CD4-positive, alpha-beta T cell (primary cell): ENCODE data around the gene THSD7B. TPM values are rescaled to one million over a fixed set of nuclear protein-coding genes. Genes with fewer than 3 reads are reported as not detected.
"Not testable (repeated sequence)": the region's sequence is repeated elsewhere in the genome, so short reads cannot be mapped to it uniquely, and the experiment has no call there.

Source experiments
- ATAC-seq: fragments of 200-7000 bp; cut with Tn5 transposase; one replicate; pipeline ENCODE4 v1.10.0; 2022; ENCODE audit warnings: mild to moderate bottlenecking; ENCODE audit not compliant: poor library complexity
- CTCF ChIA-PET: fragments of 350-600 bp; sonication (Branson Sonifier 250); formaldehyde crosslinking; loops from one replicate; lab custom pipeline; 2021; ENCODE audit warnings: antibody characterized with exemption, inconsistent platforms; lab: Charles Lee
- POLR2A ChIA-PET: fragments of 350-600 bp; sonication (Branson Sonifier 250); formaldehyde crosslinking; loops from one replicate; lab custom pipeline; 2021; ENCODE audit warnings: antibody characterized with exemption, inconsistent platforms; lab: Charles Lee
- DNase-seq, 14 experiments: peaks; one replicate each; pipeline ENCODE4 v3.0.0-alpha.2; 2013 to 2020; ENCODE audit warnings: mixed read lengths in 2 of 14
- H3K27ac ChIP-seq, 2 donors: one replicate each; pipeline versions ENCODE4 v1.5.1 to v1.7.0; 2013; ENCODE audit warnings: low read length in 2 of 2, low read depth in 1 of 2, mild to moderate bottlenecking in 1 of 2
- H3K27me3 ChIP-seq, 2 experiments: 1 replicate in 1 of 2; 2 replicates in 1 of 2; pipeline versions ENCODE4 v1.6.1 to v1.7.0; 2013; ENCODE audit warnings: low read length in 2 of 2, control low read depth in 1 of 2, mild to moderate bottlenecking in 1 of 2, moderate library complexity in 1 of 2; ENCODE audit not compliant: insufficient read depth in 2 of 2, control insufficient read depth in 1 of 2
- H3K36me3 ChIP-seq: one replicate; pipeline ENCODE4 v1.6.1; 2013; ENCODE audit warnings: low read length, control low read depth; ENCODE audit not compliant: insufficient read depth
- H3K4me1 ChIP-seq: one replicate; pipeline ENCODE4 v1.6.1; 2013; ENCODE audit warnings: low read length, control low read depth; ENCODE audit not compliant: insufficient read depth
- H3K4me3 ChIP-seq: one replicate; pipeline ENCODE4 v1.5.1; 2013; ENCODE audit warnings: mild to moderate bottlenecking, low read length, moderate library complexity
- H3K9me3 ChIP-seq, 2 experiments: 1 replicate in 1 of 2; 2 replicates in 1 of 2; pipeline versions ENCODE4 v1.6.1 to v1.7.0; 2013; ENCODE audit warnings: low read length in 2 of 2, mild to moderate bottlenecking in 2 of 2, control low read depth in 1 of 2, moderate library complexity in 1 of 2; ENCODE audit not compliant: control insufficient read depth in 1 of 2, insufficient read depth in 1 of 2
- H3K27ac Mint-ChIP-seq: one replicate; pipeline ENCODE4 v1.8.0; 2020; ENCODE audit warnings: mixed read lengths
- H3K27me3 Mint-ChIP-seq: one replicate; pipeline ENCODE4 v1.8.0; 2021; ENCODE audit warnings: mixed read lengths
- H3K36me3 Mint-ChIP-seq: one replicate; pipeline ENCODE4 v1.8.0; 2021; ENCODE audit warnings: low read depth, mixed read lengths
- H3K4me1 Mint-ChIP-seq: one replicate; pipeline ENCODE4 v1.8.0; 2021; ENCODE audit warnings: low read depth, mixed read lengths
- H3K4me3 Mint-ChIP-seq: one replicate; pipeline ENCODE4 v1.8.0; 2020; ENCODE audit warnings: mild to moderate bottlenecking, mixed read lengths
- H3K9me3 Mint-ChIP-seq: one replicate; pipeline ENCODE4 v1.8.0; 2020; ENCODE audit warnings: mixed read lengths
- intact Hi-C, 2 experiments: fragments of 100-400 bp; cut with DNase I in 1 of 2; cut with micrococcal nuclease in 1 of 2; formaldehyde crosslinking; loops; one replicate each; pipeline versions ENCODE4 v1.15.1 to v1.9.0; 2023 to 2025; cut with DNase I, micrococcal nuclease
- total RNA-seq, 174 experiments: library from RNA in 2 of 174; stranded (reverse) in 2 of 174; gene quantifications; one replicate each; pipeline ENCODE4 v1.2.3 and lab custom pipeline; 2021 to 2026
- TF ChIP-seq, protein P1 (sequence below): fragments of 200-600 bp; IDR thresholded peaks from one replicate; pipeline ENCODE4 v1.8.0; 2022; ENCODE audit warnings: antibody characterized with exemption, mild to moderate bottlenecking

THSD7B gene
- total RNA-seq, 2 experiments from 2014 or later, result not detected

DNA sequence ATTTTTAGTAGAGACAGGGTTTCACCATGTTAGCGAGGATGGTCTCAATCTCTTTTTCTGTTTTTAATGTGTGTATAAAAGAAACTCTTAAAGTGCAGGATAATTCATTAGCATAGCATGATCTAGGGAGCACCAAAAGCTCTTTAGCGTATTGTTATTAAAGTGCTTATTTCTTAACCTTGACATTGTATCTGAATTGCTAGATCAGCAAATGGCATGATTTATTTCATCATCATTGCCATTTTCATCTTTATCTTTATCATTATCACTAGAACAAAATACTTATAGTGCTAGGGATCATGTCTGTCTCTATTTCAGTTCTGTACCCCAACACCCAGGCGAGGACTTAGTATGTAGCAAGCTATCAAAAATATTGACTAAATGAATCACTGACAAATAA lies 805.1 kb downstream of the THSD7B start:
- CTCF ChIA-PET, result no interaction called here
- no peak for ATAC-seq

DNA sequence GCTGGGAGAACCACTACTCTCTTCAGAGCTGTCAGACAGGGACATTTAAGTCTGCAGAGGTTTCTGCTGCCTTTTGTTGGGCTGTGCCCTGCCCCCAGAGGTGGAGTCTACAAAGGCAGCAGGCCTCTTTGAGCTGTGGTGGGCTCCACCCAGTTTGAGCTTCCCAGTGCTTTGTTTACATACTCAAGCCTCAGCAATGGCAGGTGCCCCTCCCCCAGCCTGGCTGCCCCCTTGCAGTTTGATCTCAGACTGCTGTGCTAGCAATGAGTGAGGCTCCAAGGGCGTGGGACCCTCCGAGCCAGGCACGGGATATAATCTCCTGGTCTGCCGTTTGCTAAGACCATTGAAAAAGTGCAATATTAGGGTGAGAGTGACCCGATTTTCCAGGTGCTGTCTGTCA lies 822.5 kb downstream of the THSD7B start:
- POLR2A ChIA-PET, result not testable (repeated sequence)

More for the DNA sequence above, 805.1 kb downstream of the THSD7B start:
- H3K4me1 Mint-ChIP-seq, result no peaks in the 10 kb centered on the region
- TF ChIP-seq, protein P1, sequence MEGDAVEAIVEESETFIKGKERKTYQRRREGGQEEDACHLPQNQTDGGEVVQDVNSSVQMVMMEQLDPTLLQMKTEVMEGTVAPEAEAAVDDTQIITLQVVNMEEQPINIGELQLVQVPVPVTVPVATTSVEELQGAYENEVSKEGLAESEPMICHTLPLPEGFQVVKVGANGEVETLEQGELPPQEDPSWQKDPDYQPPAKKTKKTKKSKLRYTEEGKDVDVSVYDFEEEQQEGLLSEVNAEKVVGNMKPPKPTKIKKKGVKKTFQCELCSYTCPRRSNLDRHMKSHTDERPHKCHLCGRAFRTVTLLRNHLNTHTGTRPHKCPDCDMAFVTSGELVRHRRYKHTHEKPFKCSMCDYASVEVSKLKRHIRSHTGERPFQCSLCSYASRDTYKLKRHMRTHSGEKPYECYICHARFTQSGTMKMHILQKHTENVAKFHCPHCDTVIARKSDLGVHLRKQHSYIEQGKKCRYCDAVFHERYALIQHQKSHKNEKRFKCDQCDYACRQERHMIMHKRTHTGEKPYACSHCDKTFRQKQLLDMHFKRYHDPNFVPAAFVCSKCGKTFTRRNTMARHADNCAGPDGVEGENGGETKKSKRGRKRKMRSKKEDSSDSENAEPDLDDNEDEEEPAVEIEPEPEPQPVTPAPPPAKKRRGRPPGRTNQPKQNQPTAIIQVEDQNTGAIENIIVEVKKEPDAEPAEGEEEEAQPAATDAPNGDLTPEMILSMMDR, result no peak
- no peaks in the 10 kb centered on the region for H3K4me1 ChIP-seq
- no peak overlapping the region for H3K27ac Mint-ChIP-seq
- DNase-seq, result no peak
- no peaks in the 10 kb centered on the region for H3K9me3 Mint-ChIP-seq
- H3K36me3 Mint-ChIP-seq, result no peaks in the 10 kb centered on the region
- H3K27ac ChIP-seq, result no peak overlapping the region
- no peak overlapping the region for H3K4me3 Mint-ChIP-seq
- H3K27me3 ChIP-seq, result no peaks in the 10 kb centered on the region
- no peaks in the 10 kb centered on the region for H3K9me3 ChIP-seq
- intact Hi-C loops, result no loop called here
- H3K36me3 ChIP-seq, result no peaks in the 10 kb centered on the region
- H3K27me3 Mint-ChIP-seq, result no peaks in the 10 kb centered on the region
- no peak overlapping the region for H3K4me3 ChIP-seq
- POLR2A ChIA-PET, result no interaction called here

DNA sequence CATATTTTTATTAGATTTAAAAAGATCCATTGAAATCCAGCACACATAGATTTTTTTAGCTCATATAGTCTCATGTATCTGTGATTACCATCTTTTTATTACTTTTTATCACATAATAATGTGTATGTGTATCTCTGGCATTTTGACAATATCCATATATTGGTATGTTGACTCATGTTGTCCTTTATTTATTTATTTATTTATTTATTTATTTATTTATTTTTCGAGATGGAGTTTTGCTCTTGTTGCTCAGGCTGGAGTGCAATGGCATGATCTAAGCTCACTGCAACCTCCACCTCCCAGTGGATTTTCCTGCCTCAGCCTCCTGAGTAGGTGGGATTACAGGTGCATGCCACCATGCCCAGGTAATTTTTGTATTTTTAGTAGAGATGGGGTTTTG lies 823.2 kb downstream of the THSD7B start:
- H3K27me3 ChIP-seq, H3K4me1 ChIP-seq, POLR2A ChIA-PET, H3K27me3 Mint-ChIP-seq, CTCF ChIA-PET, ATAC-seq, H3K4me3 ChIP-seq, intact Hi-C loops, H3K4me1 Mint-ChIP-seq, H3K36me3 Mint-ChIP-seq, DNase-seq, H3K9me3 ChIP-seq, H3K27ac ChIP-seq, H3K36me3 ChIP-seq, H3K27ac Mint-ChIP-seq, H3K4me3 Mint-ChIP-seq: not testable (repeated sequence)
- peaks cover 13% of the 10 kb centered on the region for H3K9me3 Mint-ChIP-seq

More for the DNA sequence above, 822.5 kb downstream of the THSD7B start:
- ATAC-seq, H3K27me3 ChIP-seq, H3K9me3 ChIP-seq, H3K4me3 Mint-ChIP-seq, CTCF ChIA-PET, H3K4me1 ChIP-seq, H3K27ac Mint-ChIP-seq, intact Hi-C loops, H3K4me1 Mint-ChIP-seq, H3K36me3 ChIP-seq, DNase-seq, H3K4me3 ChIP-seq, H3K27me3 Mint-ChIP-seq, H3K36me3 Mint-ChIP-seq, H3K27ac ChIP-seq: not testable (repeated sequence)
- peaks cover 13% of the 10 kb centered on the region for H3K9me3 Mint-ChIP-seq

DNA sequence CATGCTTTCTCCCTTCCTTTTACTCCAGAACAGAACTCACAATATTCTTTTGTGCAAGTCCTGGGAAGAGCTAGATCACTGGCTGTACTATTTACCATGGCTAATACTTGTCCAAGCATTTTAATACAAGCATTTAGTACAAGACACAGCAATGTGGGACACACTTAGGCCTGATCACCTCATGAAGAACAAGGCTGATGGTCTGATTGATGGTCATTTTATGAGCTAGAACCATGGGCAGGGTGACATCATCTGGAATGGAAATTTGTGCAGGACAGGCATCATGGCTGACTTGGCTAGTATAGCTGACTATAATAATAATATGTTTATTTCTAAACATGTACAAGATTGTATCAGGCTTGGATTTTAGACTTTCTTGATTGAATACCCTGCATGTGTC lies 824.8 kb downstream of the THSD7B start:
- ATAC-seq, result no peak
- Histone ChIP-seq H3K9me3 (peaks cover 0 to 6% of the 10 kb centered on the region in 2 experiments), H3K4me1 (no peaks in the 10 kb centered on the region), H3K4me3 (no peak overlapping the region), H3K27ac (no peak overlapping the region), H3K36me3 (no peaks in the 10 kb centered on the region), H3K27me3 (no peaks in the 10 kb centered on the region)
- intact Hi-C loops, result no loop called here
- Mint-ChIP-seq H3K27me3 (no peaks in the 10 kb centered on the region), H3K4me3 (no peak overlapping the region), H3K27ac (no peak overlapping the region), H3K36me3 (no peaks in the 10 kb centered on the region), H3K4me1 (no peaks in the 10 kb centered on the region), H3K9me3 (peaks cover 13% of the 10 kb centered on the region)
- no peak for DNase-seq
- ChIA-PET CTCF (no interaction called here), POLR2A (no interaction called here)
- TF ChIP-seq, protein P1, result no peak
